Endothelial cell of umbilical vein (primary cell): ENCODE data around the gene DGKB. TPM values are rescaled to one million over a fixed set of nuclear protein-coding genes. Genes with fewer than 3 reads are reported as not detected.

Source experiments
- BruUV-seq: library from RNA; stranded (reverse); fragments of 400-500 nt; replicated peaks from 2 replicates; lab custom pipeline; 2021; lab: Mats Ljungman, UMichigan
- CTCF ChIA-PET: fragments of 300-600, 350-600 bp; sonication (Branson Sonifier 250); formaldehyde crosslinking; loops from one replicate; lab custom pipeline; 2021; ENCODE audit warnings: antibody characterized with exemption, inconsistent platforms; lab: Charles Lee
- POLR2A ChIA-PET: fragments of 300-600, 350-600 bp; sonication (Branson Sonifier 250); formaldehyde crosslinking; loops from one replicate; lab custom pipeline; 2021; ENCODE audit warnings: antibody characterized with exemption, inconsistent platforms; lab: Charles Lee
- DNase-seq: peaks from one replicate; pipeline ENCODE4 v3.0.0-alpha.2; 2011; ENCODE audit warnings: low read depth, low spot score
- FAIRE-seq: peaks from 2 replicates; lab custom pipeline; 2011; peaks lifted over from hg19 to GRCh38; lab: Jason Lieb, UNC
- H2AFZ ChIP-seq: 2 replicates; pipeline ENCODE4 v1.6.0; 2012; ENCODE audit warnings: low read depth, low read length, control low read depth, inconsistent platforms
- H3K27ac ChIP-seq: 2 replicates; pipeline ENCODE4 v1.5.1; 2011; ENCODE audit warnings: low read depth, mild to moderate bottlenecking, control low read depth, low read length, moderate library complexity; ENCODE audit not compliant: insufficient read depth
- H3K27me3 ChIP-seq, 2 experiments: 2 replicates each; pipeline versions ENCODE4 v1.6.0 to v1.6.1; 2011; ENCODE audit warnings: low read length in 2 of 2, mixed read lengths in 1 of 2; ENCODE audit not compliant: control insufficient read depth in 2 of 2, insufficient read depth in 2 of 2
- H3K36me3 ChIP-seq, 2 experiments: 2 replicates in 1 of 2; 3 replicates in 1 of 2; pipeline ENCODE4 v1.5.1; 2011; ENCODE audit warnings: low read length in 2 of 2, mild to moderate bottlenecking in 1 of 2, moderate library complexity in 1 of 2; ENCODE audit not compliant: control insufficient read depth in 2 of 2, insufficient read depth in 2 of 2; ENCODE audit errors: extremely low read depth in 1 of 2
- H3K4me1 ChIP-seq: 3 replicates; pipeline ENCODE4 v1.5.1; 2011; ENCODE audit warnings: mild to moderate bottlenecking, low read length; ENCODE audit not compliant: control insufficient read depth, insufficient read depth; ENCODE audit errors: extremely low read depth
- H3K4me2 ChIP-seq: 2 replicates; pipeline ENCODE4 v1.6.1; 2011; ENCODE audit warnings: low read length, control low read depth, mixed read lengths; ENCODE audit not compliant: insufficient read depth
- H3K4me3 ChIP-seq, 3 experiments: fragments of 200-600 bp in 1 of 3; sonication (generic), shearing (Covaris generic) in 1 of 3; replicated peaks in 1 of 3; 2 replicates each; pipeline ENCODE4 v1.5.1; 2011 to 2016; ENCODE audit warnings: control low read depth in 3 of 3, low read length in 3 of 3, mild to moderate bottlenecking in 2 of 3, inconsistent platforms in 1 of 3, low read depth in 1 of 3, moderate library complexity in 1 of 3; ENCODE audit not compliant: insufficient read depth in 1 of 3
- H3K79me2 ChIP-seq: 2 replicates; pipeline ENCODE4 v1.6.0; 2012; ENCODE audit warnings: low read length, inconsistent platforms; ENCODE audit not compliant: control insufficient read depth, insufficient read depth
- H3K9ac ChIP-seq: replicated peaks from 2 replicates; pipeline ENCODE3; 2011; ENCODE audit warnings: low read length, control low read depth; ENCODE audit not compliant: insufficient read depth; ENCODE audit errors: extremely low read depth
- H3K9me1 ChIP-seq: replicated peaks from 3 replicates; pipeline ENCODE4 v1.6.0; 2011; ENCODE audit warnings: mild to moderate bottlenecking, low read length; ENCODE audit not compliant: control insufficient read depth, insufficient read depth; ENCODE audit errors: extremely low read depth
- H3K9me3 ChIP-seq: replicated peaks from 2 replicates; pipeline ENCODE4 v1.5.1; 2012; ENCODE audit warnings: low read length, inconsistent platforms; ENCODE audit not compliant: control insufficient read depth, insufficient read depth
- H4K20me1 ChIP-seq: replicated peaks from 2 replicates; pipeline ENCODE3; 2011; ENCODE audit warnings: mild to moderate bottlenecking, low read length; ENCODE audit not compliant: control insufficient read depth, insufficient read depth; ENCODE audit errors: extremely low read depth
- dilution Hi-C: fragments of 300-500 bp; cut with MboI; formaldehyde crosslinking; loops from one replicate; pipeline ENCODE4 v1.15.0; 2019; ENCODE audit warnings: low sequenced_read_pairs; ENCODE audit not compliant: extremely low pct_ligation_motif_present
- intact Hi-C: fragments of 100-400 bp; cut with micrococcal nuclease; formaldehyde crosslinking; loops from one replicate; pipeline ENCODE4 v1.10.0; 2022
- polyA plus RNA-seq, 4 experiments: library from polyadenylated mRNA; depleted of rRNA in 3 of 4; stranded (reverse) in 3 of 4; unstranded in 1 of 4; fragments of >200 nt; gene quantifications; 2 replicates each; pipeline versions ENCODE4 v1.2.1 to v1.2.3, GENCODE V29; 2011 to 2012; ENCODE audit warnings: missing spikeins in 1 of 4
- total RNA-seq: library from RNA; stranded (reverse); gene quantifications from 2 replicates; pipeline ENCODE4 v1.2.3, GENCODE V29; 2021
- TF ChIP-seq, protein P1 (sequence below): IDR thresholded peaks from 2 replicates; pipeline ENCODE4 v1.6.1; 2011; ENCODE audit not compliant: insufficient read depth, insufficient read length
- TF ChIP-seq, protein P2 (sequence below), 2 donors: IDR thresholded peaks; 1 replicate in 1 of 2; 2 replicates in 1 of 2; pipeline ENCODE4 v1.5.1; 2011; ENCODE audit warnings: low read length in 2 of 2, mild to moderate bottlenecking in 2 of 2, moderate library complexity in 2 of 2, control low read depth in 1 of 2, inconsistent platforms in 1 of 2, low read depth in 1 of 2; ENCODE audit not compliant: insufficient read depth in 1 of 2; ENCODE audit errors: extremely low read depth in 1 of 2

DGKB gene
- total and polyA plus RNA-seq, 2 donors (not counting 3 experiments of a cell fraction or from before 2014, with no cell fraction given): not detected

DNA sequence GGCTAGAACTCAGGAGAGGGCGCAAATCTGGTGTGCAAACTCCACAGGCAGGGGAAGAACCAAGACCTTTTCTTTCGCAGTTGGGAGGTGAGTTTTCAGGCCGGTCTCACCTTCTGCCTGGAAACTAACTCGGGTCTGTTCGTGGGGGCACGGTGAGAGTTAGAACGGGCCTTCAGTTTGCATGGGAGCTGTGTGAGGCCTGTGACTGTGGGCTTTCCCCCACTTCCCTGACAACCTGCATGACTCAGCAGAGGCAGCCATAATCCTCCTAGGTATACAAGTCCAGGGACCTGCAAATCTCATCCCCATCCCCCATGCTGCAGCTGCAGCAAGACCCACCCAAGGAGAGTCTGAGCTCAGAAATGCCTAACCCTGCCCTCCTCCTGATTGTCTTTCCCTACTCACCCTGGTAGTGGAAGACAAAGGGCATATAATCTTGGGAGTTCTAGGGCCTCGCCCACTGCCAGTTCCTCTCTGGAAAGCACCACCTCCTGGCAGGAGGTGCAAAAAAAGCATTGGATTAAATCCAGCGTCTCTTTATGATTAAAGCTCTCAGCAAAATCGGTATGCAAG, 718.2 kb downstream of the DGKB start:
- FAIRE-seq: no peak
- intact Hi-C loops: no loop called here

DNA sequence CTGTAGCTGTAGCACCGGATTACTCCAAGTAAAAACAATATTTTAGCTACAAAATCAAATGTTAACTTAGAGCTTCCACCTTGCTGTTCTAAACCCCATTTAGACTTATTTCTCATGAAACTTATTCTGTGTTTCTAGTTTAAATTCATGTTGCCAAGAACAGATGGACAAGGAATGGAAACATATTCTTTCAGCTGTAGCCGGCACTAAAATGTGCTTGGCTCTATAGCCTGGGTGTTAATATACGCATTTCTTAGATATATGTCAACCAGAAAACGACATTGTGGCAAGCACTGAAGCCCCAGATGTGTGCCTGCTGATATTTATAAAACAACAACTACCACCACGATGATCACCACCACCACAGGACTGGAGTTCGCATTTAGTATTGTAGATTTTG, 722.8 kb downstream of the DGKB start:
- no peaks in the 10 kb centered on the region for H4K20me1 ChIP-seq
- H3K4me1 ChIP-seq: no peaks in the 10 kb centered on the region
- no peak overlapping the region for H3K4me2 ChIP-seq
- no peak for FAIRE-seq
- no peaks in the 10 kb centered on the region for H3K27me3 ChIP-seq
- dilution Hi-C loops (no loop called here), intact Hi-C loops (no loop called here)
- no peak overlapping the region for H3K4me3 ChIP-seq
- H3K9ac ChIP-seq: no peak overlapping the region
- no peak for DNase-seq
- no peaks in the 10 kb centered on the region for H3K36me3 ChIP-seq
- no peaks in the 10 kb centered on the region for H3K9me1 ChIP-seq
- TF ChIP-seq, protein P1, sequence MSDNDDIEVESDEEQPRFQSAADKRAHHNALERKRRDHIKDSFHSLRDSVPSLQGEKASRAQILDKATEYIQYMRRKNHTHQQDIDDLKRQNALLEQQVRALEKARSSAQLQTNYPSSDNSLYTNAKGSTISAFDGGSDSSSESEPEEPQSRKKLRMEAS: no peak
- H3K79me2 ChIP-seq: no peaks in the 10 kb centered on the region
- POLR2A ChIA-PET: no interaction called here
- no TSS peak for BruUV-seq
- H2AFZ ChIP-seq: no peak overlapping the region
- no peaks in the 10 kb centered on the region for H3K9me3 ChIP-seq
- CTCF ChIA-PET: no interaction called here
- H3K27ac ChIP-seq: no peak overlapping the region

More for the DNA sequence above, 718.2 kb downstream of the DGKB start:
- no peaks in the 10 kb centered on the region for H3K4me1 ChIP-seq
- H3K27me3 ChIP-seq: no peaks in the 10 kb centered on the region
- no peaks in the 10 kb centered on the region for H3K36me3 ChIP-seq
- BruUV-seq: no TSS peak
- H3K79me2 ChIP-seq: no peaks in the 10 kb centered on the region
- H3K9me1 ChIP-seq: no peaks in the 10 kb centered on the region
- no peak overlapping the region for H3K27ac ChIP-seq
- no peak overlapping the region for H3K9ac ChIP-seq
- TF ChIP-seq, protein P1: no peak
- TF ChIP-seq, protein P2, sequence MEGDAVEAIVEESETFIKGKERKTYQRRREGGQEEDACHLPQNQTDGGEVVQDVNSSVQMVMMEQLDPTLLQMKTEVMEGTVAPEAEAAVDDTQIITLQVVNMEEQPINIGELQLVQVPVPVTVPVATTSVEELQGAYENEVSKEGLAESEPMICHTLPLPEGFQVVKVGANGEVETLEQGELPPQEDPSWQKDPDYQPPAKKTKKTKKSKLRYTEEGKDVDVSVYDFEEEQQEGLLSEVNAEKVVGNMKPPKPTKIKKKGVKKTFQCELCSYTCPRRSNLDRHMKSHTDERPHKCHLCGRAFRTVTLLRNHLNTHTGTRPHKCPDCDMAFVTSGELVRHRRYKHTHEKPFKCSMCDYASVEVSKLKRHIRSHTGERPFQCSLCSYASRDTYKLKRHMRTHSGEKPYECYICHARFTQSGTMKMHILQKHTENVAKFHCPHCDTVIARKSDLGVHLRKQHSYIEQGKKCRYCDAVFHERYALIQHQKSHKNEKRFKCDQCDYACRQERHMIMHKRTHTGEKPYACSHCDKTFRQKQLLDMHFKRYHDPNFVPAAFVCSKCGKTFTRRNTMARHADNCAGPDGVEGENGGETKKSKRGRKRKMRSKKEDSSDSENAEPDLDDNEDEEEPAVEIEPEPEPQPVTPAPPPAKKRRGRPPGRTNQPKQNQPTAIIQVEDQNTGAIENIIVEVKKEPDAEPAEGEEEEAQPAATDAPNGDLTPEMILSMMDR (IDR thresholded peaks at IDR 0.05; ENCODE audit: extremely low read depth in 1 of 2, insufficient read depth in 1 of 2, low read depth in 1 of 2, low read length in 2 of 2): no peak
- H3K4me3 ChIP-seq: no peak overlapping the region
- H3K4me2 ChIP-seq: no peak overlapping the region
- H4K20me1 ChIP-seq: no peaks in the 10 kb centered on the region
- no peak overlapping the region for H2AFZ ChIP-seq
- POLR2A ChIA-PET: no interaction called here
- CTCF ChIA-PET: no interaction called here
- H3K9me3 ChIP-seq: no peaks in the 10 kb centered on the region
- no peak for DNase-seq
- dilution Hi-C loops: no loop called here
